ENCODE results near the gene CAMSAP1. TPM values are rescaled to one million over a fixed set of nuclear protein-coding genes. Genes with fewer than 3 reads are reported as not detected.

The CAMSAP1 gene
- total and polyA plus RNA-seq, 10 donors, result 2.4 to 34.3 (median 19.8) TPM

DNA sequence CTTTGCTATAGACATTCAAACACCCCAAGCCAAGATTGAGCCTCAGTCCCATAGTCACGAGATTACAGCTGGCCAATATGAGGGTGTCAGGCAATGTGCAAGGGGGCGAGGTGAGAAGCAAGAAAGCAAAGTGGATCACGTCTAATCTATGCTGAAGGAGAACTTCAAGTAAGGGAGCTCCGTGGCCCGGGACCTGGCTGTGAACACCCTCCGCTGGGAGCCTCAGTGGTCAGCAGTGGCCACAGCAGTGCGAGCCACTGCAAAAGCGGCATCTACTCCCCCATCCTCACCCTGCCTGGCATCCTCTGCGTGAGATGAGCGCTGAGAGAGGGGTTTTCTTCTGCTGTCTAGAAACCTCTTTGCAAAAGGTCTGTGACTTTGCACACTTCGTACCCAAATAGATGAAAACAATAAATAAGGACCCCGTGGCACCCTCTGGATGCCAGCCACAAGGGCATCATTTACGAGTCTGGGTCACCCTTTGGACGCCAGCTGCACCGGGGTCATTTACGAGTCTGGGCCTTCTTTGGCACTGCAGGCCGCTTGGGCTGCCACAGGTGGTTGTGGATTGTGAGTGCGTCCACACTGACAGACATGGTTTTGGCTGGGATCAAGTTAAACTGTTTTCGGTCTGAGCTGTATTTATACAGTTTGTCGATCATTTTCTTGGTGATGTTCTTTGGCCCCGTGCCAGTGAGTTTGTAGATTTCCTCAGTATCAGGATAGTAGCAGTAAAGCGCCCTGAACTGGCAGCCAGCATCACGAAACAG is 96.4 kb downstream of the CAMSAP1 start:
- intact Hi-C loops (cut with DNase I; ENCODE audit: low total_unique reads), result no loop called here
- Histone ChIP-seq H3K9me3 (no peaks in the 10 kb centered on the region), H3K27me3 (replicated peaks in 1 of 7) (no peaks in the 10 kb centered on the region), H3K27ac (no peak overlapping the region), H3K36me3 (peaks cover 5 to 78% (median 64%) of the 10 kb centered on the region in 6 donors), H3K4me3 (no peak overlapping the region), H3K4me1 (no peaks in the 10 kb centered on the region)
- TF ChIP-seq POLR2AphosphoS5 (IDR thresholded peaks at IDR 0.05) (no peak), POLR2A (IDR thresholded peaks at IDR 0.05) (no peak)
- TF ChIP-seq, protein P1, sequence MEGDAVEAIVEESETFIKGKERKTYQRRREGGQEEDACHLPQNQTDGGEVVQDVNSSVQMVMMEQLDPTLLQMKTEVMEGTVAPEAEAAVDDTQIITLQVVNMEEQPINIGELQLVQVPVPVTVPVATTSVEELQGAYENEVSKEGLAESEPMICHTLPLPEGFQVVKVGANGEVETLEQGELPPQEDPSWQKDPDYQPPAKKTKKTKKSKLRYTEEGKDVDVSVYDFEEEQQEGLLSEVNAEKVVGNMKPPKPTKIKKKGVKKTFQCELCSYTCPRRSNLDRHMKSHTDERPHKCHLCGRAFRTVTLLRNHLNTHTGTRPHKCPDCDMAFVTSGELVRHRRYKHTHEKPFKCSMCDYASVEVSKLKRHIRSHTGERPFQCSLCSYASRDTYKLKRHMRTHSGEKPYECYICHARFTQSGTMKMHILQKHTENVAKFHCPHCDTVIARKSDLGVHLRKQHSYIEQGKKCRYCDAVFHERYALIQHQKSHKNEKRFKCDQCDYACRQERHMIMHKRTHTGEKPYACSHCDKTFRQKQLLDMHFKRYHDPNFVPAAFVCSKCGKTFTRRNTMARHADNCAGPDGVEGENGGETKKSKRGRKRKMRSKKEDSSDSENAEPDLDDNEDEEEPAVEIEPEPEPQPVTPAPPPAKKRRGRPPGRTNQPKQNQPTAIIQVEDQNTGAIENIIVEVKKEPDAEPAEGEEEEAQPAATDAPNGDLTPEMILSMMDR (IDR thresholded peaks at IDR 0.05 in 8 of 11, conservative IDR thresholded peaks at IDR 0.05 in 3 of 11), result no peak
- DNase-seq, result no peak
- WGBS, 5 donors, result 95 to 98% (median 97%) methylated on average over 23 of the region's 23 CpGs

DNA sequence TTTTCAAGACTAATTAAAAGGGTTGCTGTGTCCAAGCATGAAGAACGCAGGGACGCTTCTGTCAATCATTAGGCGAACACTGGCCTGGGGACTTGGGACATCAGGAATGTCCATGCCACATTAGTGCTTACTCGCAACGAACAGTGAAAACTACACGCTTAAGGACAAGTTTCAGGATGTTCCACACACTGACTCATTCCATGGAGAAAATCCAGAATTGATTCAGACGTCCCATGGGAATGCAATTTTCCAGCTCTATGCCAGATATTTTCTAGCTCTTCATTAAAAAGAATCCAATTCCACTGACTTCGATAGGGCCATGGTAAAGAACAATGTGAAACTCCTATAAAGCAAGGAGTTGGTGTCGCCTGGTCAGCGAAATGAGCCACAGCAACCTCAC is 98.2 kb downstream of the CAMSAP1 start:
- peaks cover 0 to 60% (median 47%) of the 10 kb centered on the region in 6 donors for H3K36me3 ChIP-seq
- H3K27ac ChIP-seq, result no peak overlapping the region
- H3K4me3 ChIP-seq, result no peak overlapping the region
- no peak for DNase-seq
- intact Hi-C loops (cut with DNase I; ENCODE audit: low total_unique reads), result no loop called here
- no peaks in the 10 kb centered on the region for H3K9me3 ChIP-seq
- TF ChIP-seq POLR2A (IDR thresholded peaks at IDR 0.05) (no peak), POLR2AphosphoS5 (IDR thresholded peaks at IDR 0.05) (no peak)
- TF ChIP-seq, protein P1 (IDR thresholded peaks at IDR 0.05 in 8 of 11, conservative IDR thresholded peaks at IDR 0.05 in 3 of 11), result no peak
- WGBS, 5 donors, result 92 to 98% (median 94%) methylated on average over 10 of the region's 10 CpGs
- H3K4me1 ChIP-seq, result no peaks in the 10 kb centered on the region
- no peaks in the 10 kb centered on the region for H3K27me3 ChIP-seq (replicated peaks in 1 of 7)

DNA sequence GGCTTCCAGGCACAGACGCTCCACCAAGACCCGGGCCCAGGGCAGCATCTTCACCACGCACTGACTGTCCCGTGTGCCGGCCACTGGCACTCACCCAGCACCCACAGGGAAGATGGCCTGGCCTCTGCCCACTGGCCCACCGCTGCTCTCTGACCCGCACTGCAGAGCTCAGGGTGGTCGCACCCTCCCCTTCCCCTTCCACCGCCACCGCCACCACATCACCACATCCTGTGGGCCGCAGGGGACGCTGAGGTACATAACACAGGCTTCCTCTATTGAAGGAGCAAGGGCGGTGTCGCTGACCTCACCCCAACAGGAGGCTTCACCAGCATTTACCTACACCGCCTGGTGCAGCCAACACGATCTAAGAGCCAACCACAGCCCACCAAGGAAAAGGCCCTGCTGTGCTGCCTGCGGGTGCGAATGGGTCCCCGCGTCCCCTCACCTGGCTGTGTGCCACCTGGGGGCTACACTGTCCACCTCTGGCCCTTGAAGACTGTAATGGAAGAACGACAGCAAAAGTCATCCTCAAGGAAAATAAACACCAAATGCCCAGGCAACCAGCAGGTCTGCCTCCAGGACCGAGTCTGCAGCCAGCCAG is 101.8 kb downstream of the CAMSAP1 start:
- no peaks in the 10 kb centered on the region for H3K9me3 ChIP-seq
- no peak overlapping the region for H3K27ac ChIP-seq
- DNase-seq, result peak; percentile 58
- 56 to 77% (median 63%) methylated on average over 20 to 22 of the region's 22 CpGs for WGBS, 5 donors
- H3K4me3 ChIP-seq, result no peak overlapping the region
- H3K36me3 ChIP-seq, result peaks cover 0 to 24% (median 13%) of the 10 kb centered on the region in 6 donors
- intact Hi-C loops (cut with DNase I; ENCODE audit: low total_unique reads), result no loop called here
- H3K27me3 ChIP-seq (replicated peaks in 1 of 7), result no peaks in the 10 kb centered on the region
- TF ChIP-seq, protein P1 (IDR thresholded peaks at IDR 0.05 in 8 of 11, conservative IDR thresholded peaks at IDR 0.05 in 3 of 11), result no peak
- no peak for TF ChIP-seq POLR2A (IDR thresholded peaks at IDR 0.05)
- TF ChIP-seq POLR2AphosphoS5 (IDR thresholded peaks at IDR 0.05), result no peak
- no peaks in the 10 kb centered on the region for H3K4me1 ChIP-seq
